HG03571 (cell line): ENCODE results near the gene GPR148.

ENCODE experiments used
- ATAC-seq: cut with Tn5 transposase; IDR thresholded peaks from one replicate; pipeline ENCODE4 v1.9.1; 2021; ENCODE audit not compliant: unreplicated experiment

GPR148 gene

DNA sequence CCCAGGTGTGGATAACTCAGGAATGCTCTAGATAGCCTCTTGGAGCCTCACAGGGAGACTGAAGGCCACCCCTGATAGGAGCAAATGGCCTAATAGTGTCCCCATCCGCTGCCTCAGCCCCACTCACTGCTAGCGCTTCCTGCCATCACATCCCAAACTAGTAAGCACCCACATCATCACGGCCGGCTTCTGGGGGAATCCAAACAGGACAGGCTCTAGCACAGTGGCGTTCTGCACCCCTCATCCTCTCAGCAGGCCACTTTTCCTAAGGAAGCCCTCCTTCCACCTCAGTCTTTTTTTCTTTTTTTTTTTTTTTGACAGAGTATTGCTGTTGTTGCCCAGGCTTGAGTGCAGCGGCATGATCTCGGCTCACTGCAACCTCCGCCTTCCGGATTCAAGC is 20.2 kb downstream of the GPR148 start:
- ATAC-seq, result no peak

- ATAC-seq, result no peak
Measured at GRCh38 chr2:130749641-130750040, 20.8 kb downstream of the GPR148 start.

DNA sequence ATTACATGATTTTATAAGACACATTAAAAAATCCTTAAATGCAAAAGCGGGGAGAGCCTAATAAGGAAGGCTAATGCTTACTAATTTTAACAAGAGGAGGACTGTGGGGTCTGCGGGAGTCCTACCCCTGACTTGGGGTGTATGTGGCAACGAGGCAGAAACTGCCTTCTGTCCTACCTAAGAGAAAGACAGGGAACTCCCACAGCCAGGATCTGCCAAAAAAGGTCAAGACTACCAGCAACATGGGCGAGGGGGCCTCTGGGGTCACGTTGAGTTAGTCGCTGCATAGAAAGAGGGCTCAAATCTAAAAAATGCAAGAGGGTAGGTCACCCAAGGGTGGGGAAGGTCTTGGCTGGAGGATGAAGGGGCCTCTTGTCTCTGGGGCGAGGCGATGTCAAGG is 25.9 kb downstream of the GPR148 start:
- ATAC-seq, result no peak

DNA sequence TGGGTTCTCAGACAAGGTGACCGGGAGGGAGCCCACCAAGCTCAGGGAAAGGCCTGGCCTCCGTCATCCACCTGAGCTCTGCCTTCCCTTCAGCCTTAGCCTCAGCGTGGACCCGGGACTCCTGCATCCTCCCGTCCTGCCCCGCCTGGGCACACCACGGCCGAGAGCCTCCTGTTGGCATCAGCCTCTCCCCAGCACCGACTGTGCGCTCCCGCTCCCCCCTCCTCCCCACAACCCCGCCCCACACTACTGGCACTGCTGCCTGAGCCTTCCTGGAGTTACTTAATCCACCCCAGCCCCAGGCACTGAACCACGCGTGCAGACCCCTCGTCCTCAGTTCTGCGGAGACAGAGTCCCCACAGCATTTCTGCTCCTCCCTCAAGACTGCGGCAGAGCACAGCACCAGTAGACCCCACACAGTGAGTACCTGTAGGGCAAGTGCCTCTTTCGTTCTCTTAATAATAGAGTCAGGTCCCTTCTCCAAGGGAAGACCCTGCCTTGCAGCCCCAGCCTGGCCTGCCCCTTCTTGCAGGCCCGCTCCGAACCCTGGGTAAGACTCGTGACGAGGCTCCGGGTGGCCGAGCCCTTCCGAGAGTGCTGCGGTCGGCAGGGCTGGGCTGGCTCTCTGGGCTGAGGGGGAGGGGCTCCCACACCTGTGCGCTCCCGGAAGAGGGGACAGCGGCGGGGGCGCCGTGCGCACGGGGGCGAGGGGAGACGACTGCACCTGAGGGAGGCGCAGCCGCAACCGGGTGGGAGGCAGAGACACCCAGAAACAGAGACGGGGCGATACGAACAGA is 26.6 kb downstream of the GPR148 start, which contains the start of gene AMER3:
AMER3 (plus strand) TSS at position 285 of the 797 bp plus-strand sequence. CDS start 6,533 bp downstream, outside the sequence.
- ATAC-seq, result no peak

DNA sequence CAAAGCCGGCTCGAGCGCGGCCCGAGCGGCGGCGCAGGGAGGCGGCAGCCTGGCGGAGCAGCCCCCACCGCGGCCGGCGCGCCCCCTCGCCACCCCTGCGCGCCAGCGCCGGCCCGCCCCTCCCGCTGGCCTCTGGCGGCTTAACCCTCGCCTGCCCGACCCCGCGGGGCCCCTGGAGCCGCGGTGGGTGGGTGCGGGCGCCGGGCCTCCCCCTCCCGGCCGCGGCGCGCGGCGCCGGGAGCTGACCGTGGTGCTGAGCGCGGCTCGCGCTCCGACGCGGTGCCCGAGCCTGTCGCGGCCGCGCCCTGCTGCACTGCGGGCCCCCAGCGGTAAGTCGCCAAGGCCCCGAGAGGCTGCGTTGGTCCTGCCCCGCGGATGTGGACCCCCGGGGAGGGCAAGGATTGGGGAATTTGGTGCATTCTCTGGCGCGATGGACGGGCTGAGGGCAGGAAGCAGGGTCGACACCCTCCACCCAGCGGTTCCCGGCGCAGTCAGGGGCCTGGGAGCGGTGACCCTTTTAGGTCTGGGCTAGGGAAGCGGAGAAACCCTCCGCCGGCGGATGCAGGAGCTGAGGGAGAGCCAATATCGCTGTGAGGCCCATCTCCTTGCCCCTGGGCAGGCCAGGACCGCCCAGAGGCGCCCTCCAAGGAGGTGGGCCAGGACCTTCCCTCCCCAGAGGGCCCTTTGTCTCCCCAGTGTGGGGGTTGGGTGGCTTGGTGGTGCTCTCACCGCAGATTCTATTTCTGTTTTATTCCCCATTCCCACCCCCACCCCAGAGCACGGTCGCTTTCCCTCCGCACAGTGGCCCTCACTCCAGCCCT is 27.4 kb downstream of the GPR148 start:
- ATAC-seq, result no peak

DNA sequence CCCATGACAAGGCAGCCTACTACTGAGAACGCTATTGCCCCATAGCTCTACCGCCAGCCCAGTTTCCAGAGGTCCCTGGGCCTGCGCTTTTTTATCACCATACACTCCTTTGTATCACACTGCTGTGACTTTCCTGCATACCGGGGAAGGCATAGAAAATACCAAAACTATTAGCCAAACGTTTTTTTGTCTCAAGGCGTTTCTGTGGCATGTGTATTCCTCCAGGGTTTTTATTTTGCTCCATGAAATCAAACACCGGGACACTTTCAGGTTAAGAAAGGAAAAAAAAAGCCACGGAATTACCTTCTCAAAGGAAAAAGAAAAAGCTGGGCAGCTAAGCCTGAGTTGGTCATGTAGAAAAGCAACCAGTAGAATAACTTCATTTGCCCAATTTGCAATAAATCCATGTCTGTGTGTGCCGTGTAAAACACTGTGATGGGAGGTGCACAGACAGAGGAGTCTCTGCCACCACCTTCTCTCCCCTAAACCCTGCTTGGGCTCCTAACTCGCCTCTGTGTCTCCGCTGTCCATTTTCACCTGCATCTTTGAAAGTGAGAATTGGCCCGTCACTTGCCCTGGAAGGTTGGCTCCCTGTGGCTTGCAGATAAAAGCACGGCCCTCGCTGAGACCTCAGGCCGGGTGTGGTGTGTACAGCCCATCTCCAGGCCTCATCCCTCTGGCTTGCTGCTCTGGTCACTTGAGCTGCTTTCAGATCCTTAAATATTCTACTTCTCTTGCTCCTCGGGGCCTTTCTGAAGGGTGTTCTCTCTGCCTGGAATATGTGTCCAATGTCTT is 28.2 kb downstream of the GPR148 start:
- no peak for ATAC-seq

- ATAC-seq, result no peak
Measured at GRCh38 chr2:130759906-130760753, 31.3 kb downstream of the GPR148 start.

- ATAC-seq, result no peak
Measured at GRCh38 chr2:130760754-130761751, 32.2 kb downstream of the GPR148 start.

DNA sequence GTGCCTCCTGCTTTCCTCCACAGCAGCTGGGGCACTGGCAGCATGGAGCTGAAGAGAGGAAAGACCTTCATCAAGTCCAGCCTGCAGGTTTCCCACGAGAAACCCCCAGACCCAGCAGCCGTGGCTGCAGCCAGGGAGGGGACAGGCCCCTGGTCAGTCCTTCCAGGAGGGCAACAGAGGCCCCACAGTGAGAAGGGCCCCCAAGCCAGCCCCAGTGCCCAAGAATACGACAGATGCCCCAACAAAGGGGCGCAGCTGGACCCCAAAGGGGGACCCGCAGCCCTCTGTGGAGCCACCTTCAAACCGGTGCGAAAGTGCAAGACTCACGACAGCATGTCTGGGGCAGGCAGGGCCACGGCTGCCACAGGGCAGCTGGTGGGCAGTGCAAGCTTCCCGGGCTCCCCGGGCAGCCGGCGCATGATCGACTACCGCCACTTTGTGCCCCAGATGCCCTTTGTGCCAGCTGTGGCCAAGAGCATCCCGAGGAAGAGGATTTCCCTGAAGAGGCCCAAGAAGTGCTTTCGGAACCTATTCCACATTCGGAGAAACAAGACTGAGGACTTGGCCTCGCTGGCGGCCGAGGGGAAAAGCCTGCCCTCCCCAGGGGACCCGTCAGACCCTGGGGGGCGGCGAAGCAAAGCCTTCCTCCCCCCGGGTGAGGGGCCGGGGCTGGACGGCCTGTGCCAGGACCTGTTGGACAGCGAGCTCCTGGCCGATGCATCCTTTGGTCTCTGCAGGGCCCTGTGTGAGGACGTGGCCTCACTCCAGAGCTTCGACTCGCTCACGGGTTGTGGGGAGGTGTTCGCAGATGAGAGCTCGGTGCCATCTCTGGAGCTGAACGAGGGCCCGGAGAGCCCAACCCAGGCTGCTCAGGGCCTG is 33.4 kb downstream of the GPR148 start:
- ATAC-seq, result no peak

DNA sequence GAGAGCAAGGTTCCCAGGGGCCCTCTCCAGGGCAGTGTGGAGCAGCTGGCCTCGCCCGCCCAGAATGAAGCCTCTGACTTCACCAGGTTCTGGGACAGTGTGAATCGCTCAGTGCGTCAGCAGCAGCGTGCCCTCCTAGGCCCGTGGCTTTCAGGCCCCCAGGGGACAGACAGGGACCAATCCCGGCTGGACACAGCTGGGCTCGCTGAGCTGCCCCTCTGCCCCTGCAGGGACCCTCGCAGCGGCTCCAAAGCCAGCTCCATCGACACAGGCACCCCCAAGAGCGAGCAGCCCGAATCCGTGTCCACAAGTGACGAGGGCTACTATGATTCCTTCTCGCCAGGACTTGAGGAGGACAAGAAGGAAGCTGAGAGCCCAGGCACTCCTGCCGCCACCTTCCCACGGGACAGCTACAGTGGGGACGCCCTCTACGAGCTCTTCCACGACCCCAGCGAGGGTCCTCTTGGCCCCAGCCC is 34.1 kb downstream of the GPR148 start:
- ATAC-seq, result no peak

GRCh38 chr2:130763405-130763804 is 34.5 kb downstream of the GPR148 start:
- ATAC-seq, result no peak

- ATAC-seq, result no peak
Measured at GRCh38 chr2:130764035-130764820, 35.4 kb downstream of the GPR148 start.

- no peak for ATAC-seq
Measured at GRCh38 chr2:130764821-130765115, 35.9 kb downstream of the GPR148 start.

GRCh38 chr2:130765464-130765863 is 36.6 kb downstream of the GPR148 start:
- no peak for ATAC-seq

DNA sequence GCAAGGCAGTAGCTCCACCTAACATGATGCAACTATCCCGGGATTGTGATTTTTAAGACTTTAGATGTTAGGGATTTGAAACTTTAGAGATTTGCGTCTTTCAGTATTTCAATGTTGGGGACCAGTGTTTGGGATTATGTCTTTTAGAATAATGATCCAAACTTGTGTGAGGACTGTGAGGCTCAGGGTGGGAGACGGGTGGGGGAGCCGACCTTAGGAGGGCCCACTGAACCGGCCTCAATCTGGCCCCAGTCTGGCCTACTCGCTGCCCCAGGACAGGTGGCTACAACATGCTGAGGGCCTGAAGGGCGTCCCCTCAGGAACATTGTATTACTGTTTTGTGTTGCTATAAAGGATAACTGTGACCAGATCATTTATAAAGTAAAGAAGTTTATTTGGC is 37.2 kb downstream of the GPR148 start:
- no peak for ATAC-seq

DNA sequence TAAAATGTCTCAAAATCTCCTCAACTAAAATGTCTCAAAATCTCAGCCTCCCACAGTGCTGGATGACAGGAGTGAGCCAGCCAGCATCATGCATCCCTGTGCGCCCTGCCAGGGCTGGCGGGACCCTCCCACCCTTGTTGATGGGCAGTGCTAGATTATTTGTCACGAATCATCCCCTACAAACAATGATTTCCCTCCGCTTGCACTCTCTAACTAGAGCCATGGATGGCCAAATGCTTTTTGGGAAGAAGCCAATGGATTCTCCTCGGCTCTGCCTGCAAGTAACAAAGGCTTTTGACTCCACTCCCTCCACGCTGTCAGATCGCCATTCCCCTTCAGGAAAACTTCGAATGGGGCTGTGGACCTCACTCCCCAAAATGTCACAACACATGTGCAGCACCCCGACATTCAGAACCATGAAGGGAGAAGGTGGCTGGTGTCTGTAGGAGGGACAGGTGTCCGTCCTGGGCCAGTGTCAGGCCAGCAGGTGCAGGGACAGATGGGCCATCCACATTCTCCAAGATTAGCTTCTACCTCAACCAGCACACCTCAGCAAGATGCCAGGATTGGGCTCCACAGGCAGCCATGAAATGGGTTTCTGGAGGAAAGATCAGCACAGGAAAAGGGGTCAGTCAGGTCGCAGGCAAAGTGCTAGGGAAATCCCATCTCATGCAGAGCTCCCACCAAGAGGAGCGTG is 38.0 kb downstream of the GPR148 start:
- no peak for ATAC-seq

DNA sequence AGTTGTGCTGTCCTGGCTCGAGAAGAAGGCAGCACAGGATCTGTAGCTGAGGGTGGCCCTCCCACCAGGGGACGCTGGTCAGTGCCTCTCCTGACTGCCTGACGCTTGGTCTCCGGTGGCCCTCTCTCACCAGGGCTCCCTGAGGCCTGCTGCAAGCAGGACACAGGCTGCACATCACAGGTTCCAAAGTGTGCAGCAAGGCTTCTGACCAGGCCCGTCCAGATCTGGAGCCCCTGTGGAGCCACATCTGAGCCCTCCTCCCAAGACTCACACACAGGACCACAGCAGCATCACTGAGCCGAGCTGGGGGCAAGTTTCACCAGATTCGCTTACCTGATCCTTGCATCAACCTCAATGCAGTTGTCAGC is 38.5 kb downstream of the GPR148 start:
- no peak for ATAC-seq
